Esophagus muscularis mucosa (tissue), 4 donors: ENCODE results near the gene APLF. TPM values are rescaled to one million over a fixed set of nuclear protein-coding genes. Genes with fewer than 3 reads are reported as not detected.

Source experiments
- DNase-seq: peaks from one replicate; pipeline ENCODE4 v3.0.0-alpha.2; 2017; ENCODE audit errors: extremely low spot score
- H3K27ac ChIP-seq, 4 donors: fragments of 200-600 bp; sonication (generic); replicated peaks in 1 of 4; 1 replicate in 3 of 4; 2 replicates in 1 of 4; pipeline ENCODE4 v1.5.1; 2016 to 2019; ENCODE audit warnings: mild to moderate bottlenecking in 1 of 4
- H3K27me3 ChIP-seq, 4 donors: fragments of 200-600 bp; sonication (generic); one replicate each; pipeline versions ENCODE4 v1.5.1 to v1.6.0; 2016 to 2019
- H3K36me3 ChIP-seq, 4 donors: fragments of 200-600 bp; sonication (generic); one replicate each; pipeline ENCODE4 v1.5.1; 2016 to 2019
- H3K4me1 ChIP-seq, 4 donors: fragments of 200-600 bp; sonication (generic); one replicate each; pipeline ENCODE4 v1.5.1; 2016 to 2019
- H3K4me3 ChIP-seq, 4 donors: fragments of 200-600 bp; sonication (generic); 1 replicate in 2 of 4; 2 replicates in 2 of 4; pipeline ENCODE4 v1.5.1; 2016 to 2019; ENCODE audit warnings: mild to moderate bottlenecking in 4 of 4, moderate library complexity in 1 of 4
- H3K9me3 ChIP-seq, 4 donors: fragments of 200-600 bp; sonication (generic); 1 replicate in 3 of 4; 2 replicates in 1 of 4; pipeline ENCODE4 v1.5.1; 2016 to 2019
- CTCF ChIP-seq, 3 experiments: fragments of 200-600 bp in 2 of 3; fragments of 450-650 bp in 1 of 3; sonication (generic) in 2 of 3; IDR thresholded peaks; one replicate each; pipeline ENCODE4 v1.5.1; 2017 to 2019; ENCODE audit warnings: antibody characterized with exemption in 3 of 3, mild to moderate bottlenecking in 2 of 3, moderate library complexity in 1 of 3
- EP300 ChIP-seq: sonication (generic); formaldehyde crosslinking; IDR thresholded peaks from one replicate; pipeline ENCODE4 v1.6.1; 2017; ENCODE audit warnings: antibody characterized with exemption
- POLR2A ChIP-seq: fragments of 450-650 bp; IDR thresholded peaks from one replicate; pipeline ENCODE4 v1.6.1; 2017; ENCODE audit warnings: antibody characterized with exemption, moderate library complexity, mild to moderate bottlenecking, low read depth
- POLR2AphosphoS5 ChIP-seq, 2 donors: sonication (generic); formaldehyde crosslinking; IDR thresholded peaks; one replicate each; pipeline ENCODE4 v1.6.1; 2017; ENCODE audit warnings: antibody characterized with exemption in 2 of 2
- WGBS: methylation state at CpG from one replicate; pipeline ENCODE4 v1.1.5; 2018; 5-methylcytosine and 5-hydroxymethylcytosine counted together
- intact Hi-C: fragments of 100-400 bp; cut with DNase I; formaldehyde crosslinking; loops from one replicate; pipeline ENCODE4 v1.15.1; 2023
- total RNA-seq, 4 donors: library from RNA; depleted of rRNA; stranded (reverse); fragments of >200 nt; gene quantifications; one replicate each; pipeline versions ENCODE4 v1.1.0 to v1.2.1, GENCODE V29; 2016

Gene APLF
- total RNA-seq, 4 donors from 2014 or later: 7.6 to 12.1 (median 10.9) TPM

DNA sequence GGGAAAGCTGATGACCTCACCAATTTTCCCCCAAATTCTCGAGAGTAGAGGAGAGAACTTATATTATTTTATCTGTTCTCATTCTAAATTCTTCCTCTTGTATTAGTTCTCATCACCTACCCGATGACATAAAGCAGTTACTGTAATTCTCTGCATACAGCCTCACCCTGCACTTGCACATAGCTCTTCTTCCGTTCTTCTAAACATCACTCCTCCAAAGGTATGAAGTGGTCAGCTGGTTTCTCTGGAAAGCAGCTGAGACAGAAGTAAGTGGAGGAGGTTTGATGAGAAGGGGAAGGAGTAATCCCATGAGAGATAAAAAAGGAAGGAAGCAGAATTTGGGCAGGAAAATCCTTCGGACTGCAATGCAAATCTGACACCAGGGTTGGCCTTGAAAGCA is 39.3 kb upstream of the APLF start:
- TF ChIP-seq POLR2AphosphoS5 (IDR thresholded peaks at IDR 0.05) (no peak), CTCF (IDR thresholded peaks at IDR 0.05) (no peak), EP300 (no peak), POLR2A (no peak)
- Histone ChIP-seq H3K9me3 (no peaks in the 10 kb centered on the region), H3K27me3 (no peaks in the 10 kb centered on the region), H3K4me3 (no peak overlapping the region), H3K27ac (no peak overlapping the region), H3K36me3 (no peaks in the 10 kb centered on the region), H3K4me1 (peaks cover 0 to 20% (median 16%) of the 10 kb centered on the region in 4 donors)
- intact Hi-C loops: no loop called here
- WGBS: 49% methylated on average over 4 of the region's 4 CpGs
- DNase-seq: peak; percentile 37

DNA sequence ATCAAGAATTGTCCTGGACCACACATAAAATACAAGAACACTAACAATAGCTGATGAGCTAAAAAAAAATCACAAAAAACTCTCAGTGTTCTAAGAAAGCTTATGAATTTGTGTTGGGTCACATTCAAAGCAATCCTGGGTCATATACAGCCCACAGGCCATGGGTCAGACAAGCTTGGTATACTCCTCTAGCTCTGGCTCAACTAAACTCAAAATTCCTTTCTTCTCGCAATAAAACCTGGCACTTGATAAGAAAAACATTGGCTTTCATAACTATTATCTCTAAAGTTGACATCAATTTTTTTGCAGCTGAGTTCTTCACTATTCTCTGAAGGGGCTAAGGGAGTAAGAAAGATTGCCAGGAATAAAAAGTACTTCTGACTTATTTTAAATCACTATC is 38.6 kb upstream of the APLF start:
- no peaks in the 10 kb centered on the region for H3K27me3 ChIP-seq
- H3K36me3 ChIP-seq: no peaks in the 10 kb centered on the region
- WGBS: 76% methylated on average over 1 of the region's 1 CpG
- intact Hi-C loops: no loop called here
- peaks cover 0 to 20% (median 16%) of the 10 kb centered on the region in 4 donors for H3K4me1 ChIP-seq
- DNase-seq: no peak
- TF ChIP-seq POLR2AphosphoS5 (IDR thresholded peaks at IDR 0.05): no peak
- no peak for TF ChIP-seq EP300
- no peak for TF ChIP-seq POLR2A
- TF ChIP-seq CTCF (IDR thresholded peaks at IDR 0.05): no peak
- no peaks in the 10 kb centered on the region for H3K9me3 ChIP-seq
- no peak overlapping the region for H3K4me3 ChIP-seq
- H3K27ac ChIP-seq: no peak overlapping the region

DNA sequence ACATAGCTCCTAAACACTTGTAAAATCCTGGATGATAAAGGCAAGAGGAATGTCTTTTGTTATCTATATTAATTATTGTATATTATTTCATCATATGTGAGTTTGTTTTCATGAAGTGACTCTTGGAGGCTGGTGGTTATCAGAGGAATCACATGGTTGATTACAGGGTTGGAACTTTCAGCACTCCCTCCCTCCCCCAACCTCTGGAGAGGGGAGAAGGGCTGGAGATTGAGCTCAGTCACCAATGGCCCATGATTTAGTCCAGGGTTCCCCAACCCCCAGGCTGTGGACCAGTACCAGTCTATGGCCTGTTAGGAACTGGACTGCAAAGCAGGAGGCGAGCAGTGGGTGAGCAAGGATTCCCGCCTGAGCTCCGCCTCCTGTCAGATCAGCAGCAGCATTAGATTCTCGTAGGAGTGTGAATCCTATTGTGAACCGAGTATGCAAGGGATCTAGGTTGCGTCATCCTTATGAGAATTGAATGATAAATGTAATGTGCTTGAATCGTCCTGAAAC is 38.0 kb upstream of the APLF start:
- no peaks in the 10 kb centered on the region for H3K36me3 ChIP-seq
- 85% methylated on average over 7 of the region's 7 CpGs for WGBS
- no peak overlapping the region for H3K4me3 ChIP-seq
- H3K4me1 ChIP-seq: peaks cover 0 to 20% (median 16%) of the 10 kb centered on the region in 4 donors
- intact Hi-C loops: no loop called here
- no peak overlapping the region for H3K27ac ChIP-seq
- TF ChIP-seq EP300 (no peak), POLR2AphosphoS5 (IDR thresholded peaks at IDR 0.05) (no peak), POLR2A (no peak), CTCF (IDR thresholded peaks at IDR 0.05) (no peak)
- H3K9me3 ChIP-seq: no peaks in the 10 kb centered on the region
- H3K27me3 ChIP-seq: no peaks in the 10 kb centered on the region
- peak; percentile 37 for DNase-seq

GRCh38 chr2:68431316-68431972 is 35.9 kb upstream of the APLF start:
- intact Hi-C loops: no loop called here
- Histone ChIP-seq H3K4me1 (peaks cover 9 to 38% (median 35%) of the 10 kb centered on the region in 4 donors), H3K4me3 (no peak overlapping the region), H3K27me3 (no peaks in the 10 kb centered on the region), H3K9me3 (no peaks in the 10 kb centered on the region), H3K27ac (no peak overlapping the region), H3K36me3 (no peaks in the 10 kb centered on the region)
- TF ChIP-seq POLR2AphosphoS5 (IDR thresholded peaks at IDR 0.05): no peak
- no peak for TF ChIP-seq EP300
- TF ChIP-seq CTCF (IDR thresholded peaks at IDR 0.05): no peak
- no peak for TF ChIP-seq POLR2A
- DNase-seq: peak; percentile 64
- WGBS: 78% methylated on average over 7 of the region's 8 CpGs
